Common myeloid progenitor, CD34-positive (primary cell): ENCODE data around the gene RTP3. TPM values are rescaled to one million over a fixed set of nuclear protein-coding genes. Genes with fewer than 3 reads are reported as not detected.

ENCODE experiments used
- CTCF ChIA-PET: fragments of 350-600 bp; sonication (Branson Sonifier 250); formaldehyde crosslinking; loops from one replicate; lab custom pipeline; 2021; ENCODE audit warnings: antibody characterized with exemption; lab: Charles Lee
- POLR2A ChIA-PET: fragments of 350-600 bp; sonication (Branson Sonifier 250); formaldehyde crosslinking; loops from one replicate; lab custom pipeline; 2021; ENCODE audit warnings: antibody characterized with exemption; lab: Charles Lee
- DNase-seq, 3 donors: peaks; one replicate each; pipeline versions ENCODE4 v3.0.0 to v3.0.0-alpha.2; 2013
- H3K27ac ChIP-seq, 2 experiments: 1 replicate in 1 of 2; 2 replicates in 1 of 2; pipeline ENCODE4 v1.7.0; 2013; ENCODE audit warnings: inconsistent platforms in 2 of 2, low read length in 2 of 2, mild to moderate bottlenecking in 2 of 2, low read depth in 1 of 2, moderate library complexity in 1 of 2; ENCODE audit not compliant: severe bottlenecking in 2 of 2, insufficient read depth in 1 of 2, poor library complexity in 1 of 2
- H3K27me3 ChIP-seq, 5 experiments: replicated peaks in 2 of 5; 1 replicate in 3 of 5; 2 replicates in 2 of 5; pipeline versions ENCODE4 v1.6.1 to v1.7.0; 2013; ENCODE audit warnings: low read length in 4 of 5, mild to moderate bottlenecking in 2 of 5, moderate library complexity in 2 of 5, inconsistent platforms in 1 of 5; ENCODE audit not compliant: insufficient read depth in 5 of 5, control insufficient read depth in 4 of 5
- H3K36me3 ChIP-seq, 4 experiments: 1 replicate in 2 of 4; 2 replicates in 2 of 4; pipeline versions ENCODE4 v1.6.1 to v1.7.0; 2013; ENCODE audit warnings: low read length in 3 of 4, control low read depth in 1 of 4, mild to moderate bottlenecking in 1 of 4; ENCODE audit not compliant: control insufficient read depth in 4 of 4, insufficient read depth in 4 of 4
- H3K4me1 ChIP-seq, 4 experiments: 1 replicate in 3 of 4; 2 replicates in 1 of 4; pipeline versions ENCODE4 v1.6.1 to v1.7.1; 2013; ENCODE audit warnings: low read length in 3 of 4, mild to moderate bottlenecking in 3 of 4, control low read depth in 1 of 4, inconsistent platforms in 1 of 4, moderate library complexity in 1 of 4; ENCODE audit not compliant: control insufficient read depth in 4 of 4, insufficient read depth in 4 of 4; ENCODE audit errors: control extremely low read depth in 1 of 4
- H3K4me3 ChIP-seq, 7 experiments: 1 replicate in 4 of 7; 2 replicates in 3 of 7; pipeline versions ENCODE4 v1.5.1 to v1.7.0; 2013; ENCODE audit warnings: mild to moderate bottlenecking in 7 of 7, low read length in 6 of 7, moderate library complexity in 6 of 7, inconsistent platforms in 2 of 7, low read depth in 2 of 7, control low read depth in 1 of 7; ENCODE audit not compliant: insufficient read depth in 4 of 7, control insufficient read depth in 1 of 7; ENCODE audit errors: extremely low read depth in 1 of 7
- H3K9me3 ChIP-seq, 5 experiments: 1 replicate in 4 of 5; 2 replicates in 1 of 5; pipeline versions ENCODE4 v1.6.1 to v1.7.1; 2013; ENCODE audit warnings: low read length in 4 of 5, mild to moderate bottlenecking in 2 of 5, inconsistent platforms in 1 of 5, low read depth in 1 of 5, moderate library complexity in 1 of 5; ENCODE audit not compliant: control insufficient read depth in 4 of 5, insufficient read depth in 2 of 5; ENCODE audit errors: control extremely low read depth in 1 of 5
- WGBS: methylation state at CpG from one replicate; pipeline ENCODE4 v1.1.5; 2013; ENCODE audit not compliant: insufficient coverage; 5-methylcytosine and 5-hydroxymethylcytosine counted together
- polyA plus RNA-seq: library from polyadenylated mRNA; unstranded; fragments of 120-200 nt; gene quantifications from one replicate; pipeline ENCODE4 v1.2.1, GENCODE V29; 2013

RTP3 gene
- polyA plus RNA-seq = not detected

GRCh38 chr3:46497556-46498265, at the start of gene RTP3:
Gene RTP3 (plus strand): TSS chr3:46497976. CDS start chr3:46498063, 87 bp downstream.
- DNase-seq = no peak
- H3K4me3 ChIP-seq = no peak within 1 kb of the TSS
- CTCF ChIA-PET = interaction anchor here (0.6 to 7.5 kb wide), 11 partner anchors 8 to 1977 kb away, joined by 3 to 86 read pairs (median 9); no protein-coding TSS in a partner anchor
- H3K36me3 ChIP-seq = no peaks in the 10 kb centered on the region
- H3K4me1 ChIP-seq = peaks cover 10 to 24% (median 12%) of the 10 kb centered on the region in 4 experiments
- 89% methylated on average over 7 of the region's 9 CpGs for WGBS
- no peaks in the 10 kb centered on the region for H3K9me3 ChIP-seq
- H3K27me3 ChIP-seq = no peaks in the 10 kb centered on the region
- POLR2A ChIA-PET = no interaction called here
- no peak within 1 kb of the TSS for H3K27ac ChIP-seq

GRCh38 chr3:46448721-46449120, 49.1 kb upstream of the RTP3 start:
- CTCF ChIA-PET = interaction anchor here (0.9 to 2.8 kb wide), 4 partner anchors 13 to 78 kb away, joined by 3 to 11 read pairs (median 8); partner anchors contain the start of gene CCR5
- Histone ChIP-seq H3K4me3 (no peak overlapping the region), H3K4me1 (peaks cover 0 to 25% (median 0%) of the 10 kb centered on the region in 4 experiments), H3K27ac (no peak overlapping the region), H3K27me3 (no peaks in the 10 kb centered on the region), H3K36me3 (no peaks in the 10 kb centered on the region), H3K9me3 (no peaks in the 10 kb centered on the region)
- WGBS = 97% methylated on average over 9 of the region's 17 CpGs
- no peak for DNase-seq
- POLR2A ChIA-PET = no interaction called here

GRCh38 chr3:46449755-46450552, 47.8 kb upstream of the RTP3 start:
- DNase-seq = no peak
- WGBS = 82% methylated on average over 11 of the region's 14 CpGs

GRCh38 chr3:46453526-46454208, 44.1 kb upstream of the RTP3 start:
- Histone ChIP-seq H3K27ac (no peak overlapping the region), H3K36me3 (no peaks in the 10 kb centered on the region), H3K4me3 (no peak overlapping the region), H3K27me3 (no peaks in the 10 kb centered on the region), H3K4me1 (no peaks in the 10 kb centered on the region), H3K9me3 (no peaks in the 10 kb centered on the region)
- WGBS = 100% methylated on average over 2 of the region's 7 CpGs
- CTCF ChIA-PET = interaction anchor here (2.0 kb wide), 1 partner anchor 9 kb away, joined by 6 read pairs; no protein-coding TSS in a partner anchor
- DNase-seq = no peak
- POLR2A ChIA-PET = no interaction called here

More at GRCh38 chr3:46449755-46450552, 47.8 kb upstream of the RTP3 start:
- CTCF ChIA-PET = interaction anchor here (1.0 to 2.8 kb wide), 12 partner anchors 11 to 112 kb away, joined by 3 to 11 read pairs (median 3); partner anchors contain the start of gene CCR5
- no peak overlapping the region for H3K27ac ChIP-seq
- POLR2A ChIA-PET = no interaction called here
- H3K36me3 ChIP-seq = no peaks in the 10 kb centered on the region
- no peaks in the 10 kb centered on the region for H3K9me3 ChIP-seq
- no peak overlapping the region for H3K4me3 ChIP-seq
- no peaks in the 10 kb centered on the region for H3K27me3 ChIP-seq
- peaks cover 0 to 25% (median 0%) of the 10 kb centered on the region in 4 experiments for H3K4me1 ChIP-seq

DNA sequence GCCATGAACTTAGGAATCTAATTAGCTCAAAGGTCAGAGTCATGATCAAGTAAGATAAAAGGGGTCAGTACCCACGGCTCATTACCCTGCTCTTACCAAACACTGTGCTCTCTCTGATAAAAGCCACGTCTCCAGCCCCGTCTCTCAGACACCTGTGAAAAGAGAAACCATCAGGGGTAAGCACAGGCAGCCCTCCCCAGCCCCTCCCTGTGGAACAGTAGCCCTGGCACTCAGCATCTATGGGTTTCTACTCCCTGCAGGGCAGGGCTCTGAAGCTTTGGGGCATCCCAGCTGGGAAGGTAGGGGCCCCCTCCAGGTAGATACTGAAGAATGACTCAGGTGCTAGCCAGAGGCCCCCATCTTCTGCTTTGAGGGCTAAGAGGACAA, 43.6 kb upstream of the RTP3 start:
- Histone ChIP-seq H3K36me3 (no peaks in the 10 kb centered on the region), H3K27me3 (no peaks in the 10 kb centered on the region), H3K4me3 (no peak overlapping the region), H3K9me3 (no peaks in the 10 kb centered on the region), H3K27ac (no peak overlapping the region), H3K4me1 (no peaks in the 10 kb centered on the region)
- CTCF ChIA-PET = interaction anchor here (2.0 kb wide), 1 partner anchor 8 kb away, joined by 6 read pairs; no protein-coding TSS in a partner anchor
- POLR2A ChIA-PET = no interaction called here
- WGBS = 91% methylated on average over 2 of the region's 3 CpGs
- DNase-seq = no peak

GRCh38 chr3:46454606-46455005, 43.2 kb upstream of the RTP3 start:
- Histone ChIP-seq H3K27ac (no peak overlapping the region), H3K9me3 (no peaks in the 10 kb centered on the region), H3K4me1 (no peaks in the 10 kb centered on the region), H3K4me3 (no peak overlapping the region), H3K27me3 (no peaks in the 10 kb centered on the region), H3K36me3 (no peaks in the 10 kb centered on the region)
- DNase-seq = no peak
- CTCF ChIA-PET = interaction anchor here (2.0 kb wide), 1 partner anchor 8 kb away, joined by 6 read pairs; no protein-coding TSS in a partner anchor
- POLR2A ChIA-PET = no interaction called here
- 88% methylated on average over 6 of the region's 7 CpGs for WGBS
